AG08395 (cell line): ENCODE measurements around the gene CDH13.

Source experiments
- DNase-seq: peaks from one replicate; pipeline ENCODE4 v3.0.0; 2012; ENCODE audit warnings: mixed read lengths, low spot score

The CDH13 gene

DNA sequence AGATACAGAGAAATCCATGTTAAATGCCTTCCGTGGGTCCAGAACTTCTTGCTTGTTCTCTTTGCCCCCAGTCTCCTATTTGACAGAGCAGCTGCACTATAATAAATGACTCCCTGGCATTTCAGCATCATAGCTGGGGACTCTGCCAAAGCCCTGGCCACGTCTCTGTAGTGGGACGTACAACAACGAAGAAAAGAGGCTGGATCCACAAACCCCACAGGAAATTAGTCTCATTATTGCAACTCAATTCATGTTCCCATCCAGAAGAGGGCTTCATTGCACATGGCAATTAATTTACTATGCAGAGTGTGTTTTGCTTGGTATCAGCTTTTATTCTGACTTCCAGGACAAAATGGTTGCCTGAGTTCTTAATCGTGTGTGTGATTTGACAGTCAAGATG lies 121.3 kb downstream of the CDH13 start:
- peak; percentile 80 for DNase-seq

DNA sequence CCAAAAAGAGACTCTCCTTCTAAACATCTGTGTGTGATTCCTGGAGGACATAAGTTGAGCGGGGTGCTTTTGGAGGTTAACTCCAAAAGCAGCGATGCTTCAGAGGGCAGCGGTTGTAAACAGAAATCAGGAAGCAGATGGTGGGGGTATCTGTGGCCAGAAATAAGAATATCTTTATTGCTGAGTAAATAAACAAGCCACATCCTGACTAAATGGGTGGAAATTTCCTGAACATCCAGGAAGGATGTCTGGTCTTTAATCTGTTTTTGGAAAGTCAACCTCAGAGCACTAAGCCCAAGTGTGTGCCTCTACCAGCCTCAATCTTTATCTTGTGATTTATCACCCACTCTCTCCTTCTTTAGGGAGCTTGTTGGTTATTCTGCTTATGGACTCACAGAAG lies 123.3 kb downstream of the CDH13 start:
- no peak for DNase-seq

DNA sequence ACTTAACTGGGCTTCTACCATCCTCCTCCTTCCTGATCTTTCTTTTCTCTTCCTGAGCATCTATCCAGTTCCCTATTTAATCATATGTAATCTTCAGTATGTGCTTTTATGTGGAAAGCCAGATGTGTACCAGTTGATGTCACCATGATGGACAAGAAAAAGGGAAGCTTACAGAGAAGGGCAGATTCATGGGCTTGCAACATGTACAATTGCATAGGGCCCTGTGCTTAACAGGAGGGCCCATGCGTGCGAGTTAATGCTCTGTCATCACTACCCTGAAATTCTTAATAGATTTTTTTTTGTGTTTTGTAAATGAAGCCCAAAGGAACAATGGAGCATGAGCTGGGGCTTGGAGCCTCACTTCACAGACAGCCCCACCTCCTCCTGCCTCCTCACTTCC lies 124.3 kb downstream of the CDH13 start:
- DNase-seq = no peak

DNA sequence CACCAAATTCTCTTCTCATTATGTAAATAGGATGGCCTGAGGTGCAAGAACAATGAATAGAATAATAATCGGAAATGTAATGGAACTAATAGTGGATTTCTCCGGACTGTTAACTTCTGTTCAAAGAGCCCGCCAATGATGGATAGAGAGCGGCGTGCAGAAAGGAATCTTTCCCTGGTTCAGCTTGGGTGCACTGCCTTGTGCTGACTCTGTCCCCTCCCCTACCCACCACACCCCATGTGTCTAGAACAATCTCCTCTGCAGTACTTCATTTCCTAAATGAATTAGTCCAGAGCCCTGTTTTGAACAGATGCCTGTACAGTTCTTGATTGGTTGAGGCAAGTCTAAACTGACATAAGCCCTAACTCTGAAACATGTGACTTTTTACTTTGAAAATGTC lies 125.4 kb downstream of the CDH13 start:
- no peak for DNase-seq

DNA sequence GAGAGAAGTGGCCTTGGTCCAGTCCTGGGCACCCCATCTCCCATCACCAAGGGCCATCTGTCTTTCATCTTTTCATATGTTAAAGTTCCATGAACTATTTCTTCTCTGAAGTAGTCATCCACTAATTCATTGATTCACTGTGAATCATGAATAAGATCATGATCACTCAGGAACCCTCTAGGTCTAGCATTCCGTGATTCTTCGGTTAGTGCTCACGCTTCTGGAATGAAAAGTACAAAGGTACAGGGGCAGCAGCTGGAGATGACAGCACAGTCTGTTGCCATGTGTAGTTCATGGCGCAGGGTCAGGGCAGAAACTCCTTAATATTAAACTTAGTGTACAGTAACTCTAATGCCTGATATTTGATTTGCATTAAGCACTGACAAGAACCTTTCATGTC lies 127.1 kb downstream of the CDH13 start:
- DNase-seq = peak; percentile 43

DNA sequence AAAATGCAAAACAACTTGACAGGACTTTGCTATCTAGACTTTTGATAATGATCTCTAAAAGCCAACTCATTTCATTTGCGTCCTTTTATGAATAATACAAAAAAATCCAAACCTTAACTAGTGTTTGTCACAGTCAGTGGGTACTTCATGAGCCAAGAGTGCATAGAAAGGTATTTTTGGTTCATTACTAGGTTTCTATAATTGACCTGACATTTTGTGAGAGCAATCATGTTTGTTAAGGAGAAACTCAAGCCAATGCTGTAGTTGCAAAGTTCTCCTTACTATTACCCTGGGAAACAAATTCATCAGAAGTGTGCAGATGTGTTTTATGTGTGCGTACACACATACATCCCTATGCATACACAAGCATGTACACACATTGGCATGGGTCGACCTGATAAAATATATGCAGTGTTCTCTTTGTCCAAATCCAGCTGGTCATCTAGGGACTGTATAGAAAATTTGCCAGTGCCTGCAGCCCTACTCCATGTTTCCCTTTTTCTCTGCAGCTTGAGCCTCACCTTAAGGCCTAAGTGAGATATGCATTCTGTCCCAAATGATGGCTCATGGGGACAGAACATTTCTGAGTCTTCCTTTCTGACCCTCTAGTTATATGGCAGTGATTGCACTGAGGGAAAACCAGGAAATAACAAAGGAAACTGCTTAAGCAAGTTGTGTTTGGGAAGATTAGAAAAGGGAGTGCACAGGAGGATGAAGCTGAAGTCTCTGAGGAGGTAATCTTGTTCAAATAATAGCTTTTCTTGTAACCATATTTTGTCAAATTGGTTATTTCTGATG lies 128.1 kb downstream of the CDH13 start:
- no peak for DNase-seq

DNA sequence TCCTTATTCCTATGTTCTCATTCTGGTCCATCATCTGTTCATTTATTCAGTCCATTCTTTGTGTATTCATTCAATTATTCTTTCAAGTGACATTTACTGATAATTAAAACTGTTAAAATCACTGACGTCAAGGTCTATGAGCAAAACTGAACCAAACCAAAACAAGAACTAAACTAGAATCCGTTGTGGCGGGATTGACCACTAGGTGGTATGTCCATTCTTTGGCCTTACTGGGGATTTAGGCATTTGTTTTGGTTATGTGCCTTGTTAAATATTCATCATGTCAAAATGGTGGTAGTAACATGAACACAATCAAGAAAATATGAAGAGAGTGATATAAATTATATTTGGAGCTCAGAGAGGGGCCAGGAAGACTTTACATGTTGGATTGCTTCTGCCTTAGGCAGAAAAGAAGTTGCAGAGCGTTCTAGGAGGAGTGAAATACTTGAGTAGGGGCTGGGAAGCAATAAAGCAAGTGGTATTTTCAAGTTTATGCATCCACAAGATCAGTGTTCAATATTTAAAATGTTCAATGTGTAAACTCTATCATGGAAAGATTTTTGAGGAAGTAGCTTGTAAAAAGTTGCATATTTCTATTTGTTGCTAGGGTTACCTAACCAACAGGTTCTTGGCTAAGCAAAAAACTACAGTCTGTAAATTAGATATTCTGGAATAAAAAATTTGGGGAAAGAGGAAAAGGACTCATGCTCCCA lies 129.0 kb downstream of the CDH13 start:
- DNase-seq = no peak

DNA sequence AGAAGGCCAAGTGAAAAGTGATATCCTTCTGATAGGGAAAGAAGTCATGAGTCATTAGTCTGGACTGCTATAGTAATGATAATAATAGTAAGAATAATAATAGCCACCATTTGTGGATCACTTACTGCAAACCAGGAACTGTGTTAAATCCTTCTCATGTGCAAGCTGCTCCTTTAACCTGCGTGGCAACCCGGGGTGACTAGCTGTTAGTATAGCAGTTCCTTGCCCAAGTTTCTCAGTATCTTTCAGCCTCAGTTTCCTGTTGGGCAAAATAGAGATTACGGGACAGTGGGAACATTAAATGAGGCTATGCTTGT lies 129.5 kb downstream of the CDH13 start:
- DNase-seq = no peak

DNA sequence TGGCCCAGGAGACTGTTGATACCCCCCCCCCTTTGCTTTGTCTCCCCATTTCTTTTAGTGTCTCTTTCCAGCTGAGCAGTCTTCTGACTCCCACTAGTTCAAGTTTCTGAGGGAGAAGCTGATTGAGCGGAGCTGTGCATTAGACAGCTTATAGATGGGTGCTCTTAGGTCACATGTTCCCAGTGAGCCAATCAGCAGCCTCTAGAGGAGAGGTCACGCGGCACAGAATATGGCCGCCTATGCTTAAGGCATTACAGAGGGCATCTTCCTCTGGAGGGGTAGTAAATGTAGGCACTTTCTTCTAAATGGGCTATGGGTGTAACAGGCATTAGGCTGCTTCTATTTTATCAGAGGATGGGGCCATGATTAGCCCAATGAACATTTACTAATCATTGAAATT lies 131.6 kb downstream of the CDH13 start:
- DNase-seq = no peak

DNA sequence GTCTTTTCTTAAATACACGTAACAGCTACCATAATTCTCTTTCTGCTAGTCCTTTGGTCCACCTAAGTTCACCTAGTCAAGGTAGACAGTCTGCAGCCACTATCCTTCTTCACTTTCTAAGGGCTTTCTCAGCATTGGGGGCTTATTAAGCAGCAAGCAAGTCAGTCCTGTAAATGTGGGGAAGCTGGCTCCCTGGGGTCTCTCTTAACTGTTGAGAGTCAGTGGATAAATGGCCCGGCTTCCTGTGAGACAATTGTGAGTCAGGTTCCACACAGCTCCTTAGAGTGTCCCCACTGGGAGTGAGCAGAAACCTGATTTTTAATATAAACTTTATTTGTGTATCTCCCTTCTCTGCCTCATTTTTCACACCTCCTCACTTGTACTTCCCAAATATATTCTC lies 132.1 kb downstream of the CDH13 start:
- DNase-seq = no peak

DNA sequence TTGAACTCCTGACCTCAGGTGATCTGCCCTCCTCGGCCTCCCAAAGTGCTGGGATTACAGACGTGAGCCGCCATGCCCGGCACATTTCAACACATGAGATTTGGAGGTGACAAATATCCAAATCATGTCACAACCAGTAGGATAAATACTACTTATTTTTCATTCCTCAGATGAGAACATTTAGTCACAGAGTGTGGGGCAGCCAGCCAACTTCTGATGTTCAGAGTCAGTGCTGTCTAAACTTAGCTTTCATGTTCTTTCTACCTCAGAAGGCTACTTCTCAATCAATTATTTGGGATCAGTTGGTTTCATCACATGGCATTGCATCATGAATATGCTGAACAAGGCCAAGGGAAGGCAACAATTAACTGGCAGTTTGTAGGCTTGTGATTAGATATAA lies 134.5 kb downstream of the CDH13 start:
- DNase-seq = peak; percentile 62

DNA sequence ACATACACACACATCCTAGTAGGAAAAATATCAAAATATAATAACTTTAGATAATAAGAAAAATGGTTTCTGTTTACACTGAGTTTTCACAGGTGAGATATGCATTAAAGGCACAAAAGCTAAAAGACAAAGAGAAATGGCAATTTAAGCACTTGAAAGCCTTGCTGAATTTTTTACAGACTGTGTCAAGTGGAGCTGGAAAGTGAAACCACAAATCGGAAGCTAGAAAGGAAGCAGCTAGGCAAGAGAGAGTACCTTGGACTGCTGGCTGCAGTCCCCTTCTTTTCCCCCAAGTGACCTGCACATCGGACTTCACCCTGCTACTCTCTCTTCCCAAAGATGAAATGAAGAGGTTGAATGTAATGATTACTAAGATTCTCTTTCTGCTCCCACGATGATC lies 135.1 kb downstream of the CDH13 start:
- DNase-seq = peak; percentile 16

DNA sequence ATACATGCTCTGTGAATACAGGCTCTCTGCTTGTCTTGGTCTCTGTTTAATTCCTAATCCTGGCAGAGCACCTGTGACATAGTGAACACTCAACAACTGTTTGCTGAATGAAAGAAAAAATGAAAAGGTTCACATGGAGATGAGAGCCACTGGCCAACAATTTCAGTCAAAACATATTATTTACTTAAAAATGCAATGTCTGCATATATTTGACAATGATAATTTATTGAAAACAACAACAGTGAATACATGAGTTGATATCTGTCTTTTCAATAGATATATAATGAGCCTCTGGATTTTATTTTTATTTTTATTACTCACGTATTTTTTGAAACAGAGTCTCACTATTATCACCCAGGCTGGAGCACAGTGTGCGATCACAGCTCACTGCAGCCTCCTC lies 136.6 kb downstream of the CDH13 start:
- no peak for DNase-seq

DNA sequence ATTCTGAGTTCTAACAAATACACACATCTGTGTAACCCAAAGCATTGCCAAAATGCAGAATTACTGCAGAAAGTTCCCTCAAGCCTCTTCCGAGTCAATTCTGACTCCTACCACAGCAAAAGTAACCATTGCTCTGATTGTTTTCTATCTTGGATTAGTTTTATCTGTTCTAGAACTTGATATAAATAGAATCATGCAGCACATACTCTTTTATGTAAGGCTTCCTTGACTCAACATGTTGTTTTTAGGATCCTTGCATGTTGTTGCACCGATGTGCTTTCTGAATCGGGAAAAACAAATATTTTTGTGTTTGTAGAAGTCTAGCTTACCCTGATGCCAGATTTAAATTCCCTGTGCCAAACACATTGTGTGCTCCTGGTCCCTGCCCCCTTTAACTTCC lies 140.4 kb downstream of the CDH13 start:
- no peak for DNase-seq

DNA sequence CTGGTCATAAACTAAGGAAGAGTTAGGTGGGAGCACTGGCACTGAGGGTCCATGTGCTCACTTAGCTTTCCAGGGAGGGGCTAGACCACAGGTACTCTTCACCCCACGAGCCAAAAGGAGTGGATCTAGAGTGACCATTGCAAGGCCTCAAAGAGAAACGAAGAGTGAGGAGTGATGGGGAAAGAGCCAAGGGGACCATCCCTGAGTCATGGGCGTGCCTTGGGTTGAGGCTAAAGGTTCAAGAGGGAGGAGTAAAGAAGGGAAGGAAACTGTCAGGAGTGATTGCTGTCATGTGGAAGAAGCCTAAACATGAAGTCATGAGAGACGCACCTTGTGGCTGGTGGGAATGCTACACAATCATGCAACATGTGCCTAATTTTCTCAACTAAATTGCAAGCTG lies 141.0 kb downstream of the CDH13 start:
- DNase-seq = no peak

DNA sequence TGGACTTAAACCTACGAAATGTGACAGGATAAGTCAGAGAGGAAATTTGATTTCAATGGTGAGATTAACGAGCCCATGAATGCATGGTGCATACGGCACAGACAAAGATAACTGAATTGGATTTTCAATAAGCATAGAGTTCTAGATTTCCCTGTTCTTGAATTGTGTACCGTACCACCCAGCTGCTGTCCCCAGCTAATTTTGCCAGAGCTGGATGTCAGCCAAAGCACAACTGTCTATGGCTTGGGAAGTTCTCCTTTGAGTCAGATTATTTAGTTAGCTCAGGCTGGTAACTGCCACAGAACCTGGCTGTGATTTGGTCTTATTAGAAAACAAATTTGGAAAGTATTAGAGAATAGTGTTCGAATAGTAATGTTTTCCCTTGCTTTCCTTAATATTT lies 143.1 kb downstream of the CDH13 start:
- DNase-seq = no peak

DNA sequence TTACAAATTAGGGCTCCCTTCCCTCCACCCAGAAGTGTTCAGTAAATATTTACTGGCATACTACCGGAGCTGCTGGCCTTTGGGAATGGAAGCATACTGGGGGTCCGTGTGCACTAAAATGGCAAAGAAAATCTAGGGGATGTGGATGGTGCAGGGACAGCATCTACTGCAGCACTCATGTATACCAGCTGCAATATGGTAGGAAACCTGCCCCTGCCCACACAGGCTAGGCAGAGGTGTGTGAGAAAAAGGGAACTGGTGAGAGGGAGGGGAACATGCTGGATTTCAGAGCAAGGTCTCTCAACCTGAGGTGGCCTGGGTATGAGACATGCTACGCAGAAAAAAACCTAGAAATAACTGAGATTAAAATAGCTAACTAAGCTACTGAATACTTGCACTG lies 145.4 kb downstream of the CDH13 start:
- no peak for DNase-seq

DNA sequence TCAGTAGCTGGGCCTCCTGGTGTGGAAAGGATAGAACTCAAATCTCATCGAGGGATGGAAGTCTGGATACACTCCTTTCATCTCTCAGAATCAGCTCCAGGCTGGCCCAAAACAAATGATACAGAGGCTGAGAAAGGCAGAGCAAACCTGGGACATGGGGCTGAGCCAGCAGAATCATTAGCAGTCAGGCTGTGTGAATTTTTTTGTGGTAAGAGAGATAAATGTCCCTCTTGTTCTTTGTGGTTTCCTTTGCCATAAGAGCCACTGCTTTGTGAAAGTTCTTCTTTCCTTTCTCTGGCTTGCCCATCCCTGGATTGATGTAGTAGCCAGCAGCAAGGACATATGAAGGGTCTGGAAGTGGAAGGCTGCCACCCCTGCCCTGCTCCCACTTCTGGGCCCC lies 146.2 kb downstream of the CDH13 start:
- no peak for DNase-seq

DNA sequence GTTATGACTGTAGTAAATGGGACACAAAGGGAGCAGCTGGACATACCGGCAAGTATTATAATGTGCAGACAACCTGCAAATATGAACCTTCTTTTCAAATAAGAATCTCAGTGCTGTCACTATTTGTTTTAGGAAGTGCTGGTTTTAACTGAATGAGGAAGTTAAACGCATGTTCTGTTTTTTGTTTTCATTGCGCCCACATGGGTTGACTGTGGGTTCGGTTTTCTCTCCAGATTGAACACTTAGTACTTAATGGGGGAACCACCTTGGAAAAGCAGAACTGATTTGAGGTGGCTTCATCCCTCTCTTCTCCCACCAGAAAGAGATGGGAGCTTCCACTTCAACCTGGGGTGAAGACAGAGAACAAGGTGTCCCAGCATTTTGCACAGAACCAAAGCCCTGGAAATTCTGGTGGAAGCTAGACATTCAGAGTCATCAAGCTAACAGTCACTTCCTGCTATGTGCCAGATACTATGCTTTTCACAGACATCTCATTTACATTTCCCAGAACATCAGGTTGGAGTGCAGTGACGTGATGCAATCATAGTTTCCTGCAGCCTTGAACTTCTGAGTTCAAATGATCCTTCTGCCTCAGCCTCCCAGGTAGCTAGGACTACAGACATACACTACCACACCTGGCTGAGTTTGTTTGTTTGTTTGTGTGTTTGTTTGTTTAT lies 149.8 kb downstream of the CDH13 start:
- DNase-seq = no peak

DNA sequence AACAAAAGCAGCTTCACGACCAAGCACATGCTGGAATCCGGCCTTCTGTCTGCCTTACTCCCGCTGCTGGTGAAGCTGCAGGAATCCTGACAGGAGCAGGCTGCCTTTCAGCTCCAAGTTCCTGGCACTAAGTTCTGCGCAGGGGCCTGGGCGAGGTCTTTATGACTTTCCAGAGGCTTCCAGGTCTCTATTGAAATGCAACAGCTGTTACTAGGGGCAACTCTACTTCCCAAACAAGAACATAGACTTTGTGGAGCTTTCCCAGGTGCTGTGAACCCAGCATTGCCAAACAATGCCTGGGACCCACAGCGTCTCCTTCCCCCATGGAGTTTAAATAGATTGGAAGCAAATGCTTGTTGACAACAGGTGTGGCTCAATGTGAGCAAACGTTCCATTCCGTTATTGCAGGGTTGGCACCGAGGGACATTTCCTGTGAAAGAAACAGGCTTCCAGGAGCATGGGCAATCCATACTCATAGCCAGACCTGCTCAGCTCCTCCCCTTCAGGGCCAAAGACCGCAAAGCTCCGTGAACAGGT lies 156.0 kb downstream of the CDH13 start:
- no peak for DNase-seq

DNA sequence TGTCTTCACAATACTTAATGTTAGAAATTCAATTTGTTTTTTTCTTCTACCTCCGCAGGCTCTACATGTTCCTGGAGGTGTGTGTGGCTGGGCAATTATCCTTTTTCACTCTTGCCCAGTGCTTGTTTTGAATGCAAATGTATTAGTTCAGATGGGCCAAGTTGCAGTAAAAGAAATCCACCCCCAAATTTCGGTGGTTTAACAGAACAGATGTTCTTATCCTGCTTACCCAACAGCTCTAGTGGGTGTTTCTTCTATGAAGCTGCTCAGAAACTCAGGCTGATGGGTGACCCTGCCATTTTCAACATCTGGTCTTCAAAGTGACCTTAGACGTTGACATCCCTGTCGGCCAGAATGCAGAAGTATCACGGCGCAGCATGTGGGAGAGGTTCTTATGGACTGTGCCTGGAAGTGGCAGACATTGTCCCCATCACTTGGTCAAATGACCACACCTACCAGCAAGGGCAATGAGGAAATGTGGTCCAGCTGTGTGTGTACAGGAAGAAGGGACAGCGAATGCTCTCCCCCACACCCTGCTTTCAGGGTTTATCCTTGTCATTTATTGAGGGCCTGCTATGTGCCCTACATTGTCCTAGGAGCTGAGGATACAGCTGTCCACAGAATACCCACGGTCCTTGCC lies 157.3 kb downstream of the CDH13 start:
- no peak for DNase-seq

DNA sequence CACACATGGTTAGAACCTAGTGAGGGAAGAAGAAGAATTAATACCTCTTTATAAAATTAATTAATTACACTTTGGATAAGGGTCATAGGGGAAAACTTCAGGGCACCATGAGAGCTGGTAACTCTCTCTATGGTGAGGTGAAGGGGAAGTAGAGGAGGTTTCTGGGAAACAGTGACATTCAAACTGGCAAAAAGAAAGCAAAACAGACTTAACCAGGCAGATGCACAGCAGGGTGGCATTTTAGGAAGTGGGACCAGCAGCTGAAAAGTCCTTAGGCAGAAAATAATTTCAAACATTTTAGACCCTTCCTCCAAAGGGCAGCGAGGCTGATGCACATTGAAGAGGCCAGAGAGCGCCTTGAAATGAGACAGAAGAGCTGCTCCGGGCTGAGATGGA lies 157.8 kb downstream of the CDH13 start:
- DNase-seq = no peak

DNA sequence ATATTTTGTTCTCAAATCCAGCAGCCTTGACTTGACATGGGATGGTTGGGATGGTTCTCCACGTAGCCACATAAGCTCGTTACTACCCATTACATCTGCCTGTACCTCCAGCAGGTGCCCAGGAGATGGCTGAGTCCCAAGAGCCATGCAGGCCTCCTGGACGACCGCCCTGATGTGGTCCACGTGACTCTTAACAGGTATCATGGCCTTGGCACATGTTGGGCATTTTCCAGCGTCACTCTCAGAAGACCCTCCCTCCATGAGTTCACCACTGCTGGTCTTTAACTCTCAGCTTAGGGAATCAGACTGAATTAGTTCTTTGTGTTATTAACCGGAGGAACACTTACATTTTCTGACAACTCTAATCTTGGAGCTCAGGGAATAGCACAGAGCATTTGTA lies 161.5 kb downstream of the CDH13 start:
- DNase-seq = no peak
